H1 (cell line): ENCODE results near the gene SHMT2. TPM values are rescaled to one million over a fixed set of nuclear protein-coding genes. Genes with fewer than 3 reads are reported as not detected.

Source experiments
- CHD2 ChIP-seq: IDR thresholded peaks from 2 replicates; pipeline ENCODE4 v1.6.1; 2012; ENCODE audit warnings: low read length, improper control_type of control experiment
- CHD7 ChIP-seq: fragments of 300-600 bp; sonication (generic); IDR thresholded peaks from 2 replicates; pipeline ENCODE4 v1.7.1; 2012; ENCODE audit warnings: low read length, moderate library complexity, mild to moderate bottlenecking, inconsistent platforms; ENCODE audit not compliant: insufficient replicate concordance
- KDM5A ChIP-seq: fragments of 200-600 bp; IDR thresholded peaks from 2 replicates; pipeline ENCODE4 v1.7.1; 2012; ENCODE audit warnings: mild to moderate bottlenecking, low read length, inconsistent platforms, mixed read lengths
- POLR2AphosphoS5 ChIP-seq: IDR thresholded peaks from 2 replicates; pipeline ENCODE4 v1.6.1; 2011; ENCODE audit warnings: low read depth, low read length
- RBBP5 ChIP-seq: IDR thresholded peaks from 2 replicates; pipeline ENCODE4 v1.7.1; 2012; ENCODE audit warnings: low read depth, mild to moderate bottlenecking, inconsistent platforms, low read length, moderate library complexity, borderline replicate concordance
- SP1 ChIP-seq: IDR thresholded peaks from 2 replicates; pipeline ENCODE4 v1.6.1; 2011; ENCODE audit warnings: low read depth, low read length
- TCF12 ChIP-seq: IDR thresholded peaks from 2 replicates; pipeline ENCODE4 v1.6.1; 2011; ENCODE audit warnings: low read depth, mild to moderate bottlenecking, low read length
- polyA plus RNA-seq, 7 experiments: library from polyadenylated mRNA; depleted of rRNA in 3 of 7; stranded (reverse) in 5 of 7; unstranded in 2 of 7; fragments of >200 nt in 5 of 7; fragments of 200-250 nt in 2 of 7; gene quantifications; 1 replicate in 5 of 7; 2 replicates in 1 of 7; 4 replicates in 1 of 7; pipeline versions ENCODE4 v1.2.1 to v1.2.3, GENCODE V29; 2011 to 2013; ENCODE audit warnings: missing spikeins in 2 of 7, mixed read lengths in 2 of 7
- total RNA-seq: library from RNA; stranded (reverse); fragmentation: NEBNext Ultra II Directional; extraction: Animal tissue kit (Norgen Biotek cat#: 25700); gene quantifications from 2 replicates; pipeline ENCODE4 v1.2.1, GENCODE V29; 2021

Gene SHMT2
- total and polyA plus RNA-seq, 2 of the 8 experiments (the other 6 are each of a cell fraction or from before 2014, with no cell fraction given): 274 to 520 TPM

DNA sequence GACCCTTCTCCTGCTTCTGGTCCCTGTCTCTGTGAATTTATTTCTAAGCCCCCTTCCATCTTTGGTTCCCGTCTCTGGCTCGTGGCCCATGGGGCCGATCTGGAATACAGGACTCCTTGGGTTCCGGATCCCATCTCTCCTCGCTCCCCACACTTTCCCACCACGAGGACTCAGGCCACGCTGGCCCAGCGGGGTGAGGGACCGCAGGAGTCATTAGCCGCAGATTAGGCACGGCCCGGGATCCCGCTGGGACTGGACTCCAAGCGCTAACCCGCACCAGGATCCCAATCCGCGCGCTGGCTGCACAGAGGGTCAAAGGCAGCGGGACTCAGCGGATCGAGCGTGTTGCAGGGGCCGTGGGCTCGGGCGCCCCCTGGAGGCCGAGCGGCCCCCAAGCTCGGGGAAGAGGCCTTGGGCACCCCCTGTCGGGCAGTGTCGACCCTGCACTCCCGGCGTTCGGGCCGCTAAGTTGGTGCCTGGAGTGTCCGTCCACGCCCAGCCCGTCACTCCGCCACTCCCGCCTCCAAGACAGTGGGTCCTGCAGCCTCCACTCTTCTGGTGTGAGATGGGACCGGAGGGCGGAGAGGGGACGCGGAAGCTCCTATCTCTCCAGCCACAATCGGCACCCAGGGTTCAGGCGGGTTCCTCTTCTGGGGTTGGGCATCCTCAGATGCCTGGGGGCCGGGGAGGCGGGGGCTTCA lies 9.5 kb downstream of the SHMT2 start (continued):
- TF ChIP-seq KDM5A (no peak), POLR2AphosphoS5 (0 out of 2 replicates have a peak, but pooled peaks have one; percentile 34), CHD2 (peak; percentile 46), RBBP5 (0 out of 2 replicates have a peak, but pooled peaks have one; percentile 38), TCF12 (peak; percentile 42; the same call in 1 of the 2 replicates), SP1 (0 out of 2 replicates have a peak, but pooled peaks have one; percentile 37), CHD7 (no peak)
